Activated T-cell treated with anti-CD3 and anti-CD28 coated beads, Interleukin-2, amount 50 U/mL, for 24 hours (primary cell): ENCODE data around the gene TRIP4.

Experiments used
- DNase-seq: peaks from one replicate; pipeline ENCODE4 v3.0.0-alpha.2; 2020
- H3K27ac Mint-ChIP-seq: 2 replicates; pipeline ENCODE4 v1.8.0; 2020; ENCODE audit warnings: mild to moderate bottlenecking, mixed read lengths
- H3K27me3 Mint-ChIP-seq: 2 replicates; pipeline ENCODE4 v1.8.0; 2020; ENCODE audit warnings: mixed read lengths
- H3K36me3 Mint-ChIP-seq: 2 replicates; pipeline ENCODE4 v1.8.0; 2020; ENCODE audit warnings: low read depth, mixed read lengths
- H3K4me1 Mint-ChIP-seq: 2 replicates; pipeline ENCODE4 v1.8.0; 2020; ENCODE audit warnings: low read depth, mixed read lengths
- H3K4me3 Mint-ChIP-seq: 2 replicates; pipeline ENCODE4 v1.8.0; 2020; ENCODE audit warnings: mild to moderate bottlenecking, moderate library complexity, mixed read lengths
- H3K9me3 Mint-ChIP-seq: 2 replicates; pipeline ENCODE4 v1.8.0; 2020; ENCODE audit warnings: mixed read lengths

TRIP4 gene

GRCh38 chr15:64412216-64412615 is 24.6 kb downstream of the TRIP4 start:
- no peak for DNase-seq
- Mint-ChIP-seq H3K4me3 (no peak overlapping the region), H3K9me3 (no peaks in the 10 kb centered on the region), H3K27ac (no peak overlapping the region), H3K36me3 (peaks cover 82% of the 10 kb centered on the region), H3K27me3 (no peaks in the 10 kb centered on the region), H3K4me1 (peaks cover 1% of the 10 kb centered on the region)

- H3K4me3 Mint-ChIP-seq: no peak overlapping the region
- no peaks in the 10 kb centered on the region for H3K9me3 Mint-ChIP-seq
- H3K27ac Mint-ChIP-seq: no peak overlapping the region
- peaks cover 12% of the 10 kb centered on the region for H3K4me1 Mint-ChIP-seq
- no peak for DNase-seq
- H3K36me3 Mint-ChIP-seq: peaks cover 67% of the 10 kb centered on the region
- no peaks in the 10 kb centered on the region for H3K27me3 Mint-ChIP-seq
Observed at GRCh38 chr15:64422697-64423096, 35.1 kb downstream of the TRIP4 start.

- no peak for DNase-seq
- peaks cover 23% of the 10 kb centered on the region for H3K4me1 Mint-ChIP-seq
- H3K4me3 Mint-ChIP-seq: no peak overlapping the region
- no peaks in the 10 kb centered on the region for H3K27me3 Mint-ChIP-seq
- H3K9me3 Mint-ChIP-seq: no peaks in the 10 kb centered on the region
- H3K27ac Mint-ChIP-seq: peak overlapping the region; percentile 19
- H3K36me3 Mint-ChIP-seq: peaks cover 59% of the 10 kb centered on the region
Observed at GRCh38 chr15:64423970-64424369, 36.3 kb downstream of the TRIP4 start.

GRCh38 chr15:64425221-64425620 is 37.6 kb downstream of the TRIP4 start:
- Mint-ChIP-seq H3K4me3 (no peak overlapping the region), H3K36me3 (peaks cover 54% of the 10 kb centered on the region), H3K27ac (peak overlapping the region; percentile 5), H3K4me1 (peaks cover 34% of the 10 kb centered on the region), H3K9me3 (no peaks in the 10 kb centered on the region), H3K27me3 (no peaks in the 10 kb centered on the region)
- DNase-seq: no peak

GRCh38 chr15:64426845-64427465 is 39.3 kb downstream of the TRIP4 start:
- H3K27me3 Mint-ChIP-seq: no peaks in the 10 kb centered on the region
- H3K9me3 Mint-ChIP-seq: no peaks in the 10 kb centered on the region
- peaks cover 59% of the 10 kb centered on the region for H3K36me3 Mint-ChIP-seq
- no peak overlapping the region for H3K4me3 Mint-ChIP-seq
- peak overlapping the region; percentile 81 for H3K27ac Mint-ChIP-seq
- H3K4me1 Mint-ChIP-seq: peaks cover 44% of the 10 kb centered on the region
- no peak for DNase-seq

- peak overlapping the region; percentile 86 for H3K27ac Mint-ChIP-seq
- H3K4me1 Mint-ChIP-seq: peaks cover 44% of the 10 kb centered on the region
- peak overlapping the region; percentile 55 for H3K4me3 Mint-ChIP-seq
- H3K36me3 Mint-ChIP-seq: peaks cover 45% of the 10 kb centered on the region
- DNase-seq: no peak
- no peaks in the 10 kb centered on the region for H3K9me3 Mint-ChIP-seq
- no peaks in the 10 kb centered on the region for H3K27me3 Mint-ChIP-seq
Observed at GRCh38 chr15:64429448-64429847, 41.8 kb downstream of the TRIP4 start.

GRCh38 chr15:64430000-64430735 is 42.5 kb downstream of the TRIP4 start:
- peak overlapping the region; percentile 55 for H3K4me3 Mint-ChIP-seq
- H3K27ac Mint-ChIP-seq: peak overlapping the region; percentile 86
- H3K36me3 Mint-ChIP-seq: peaks cover 39% of the 10 kb centered on the region
- H3K9me3 Mint-ChIP-seq: no peaks in the 10 kb centered on the region
- DNase-seq: no peak
- H3K27me3 Mint-ChIP-seq: no peaks in the 10 kb centered on the region
- H3K4me1 Mint-ChIP-seq: peaks cover 44% of the 10 kb centered on the region

GRCh38 chr15:64437982-64438381 is 50.3 kb downstream of the TRIP4 start:
- Mint-ChIP-seq H3K36me3 (peaks cover 29% of the 10 kb centered on the region), H3K27ac (peak overlapping the region; percentile 9), H3K27me3 (no peaks in the 10 kb centered on the region), H3K4me1 (peaks cover 39% of the 10 kb centered on the region), H3K9me3 (no peaks in the 10 kb centered on the region), H3K4me3 (no peak overlapping the region)
- no peak for DNase-seq

- Mint-ChIP-seq H3K4me1 (peaks cover 48% of the 10 kb centered on the region), H3K36me3 (peaks cover 25% of the 10 kb centered on the region), H3K4me3 (no peak overlapping the region), H3K27me3 (no peaks in the 10 kb centered on the region), H3K9me3 (no peaks in the 10 kb centered on the region), H3K27ac (peak overlapping the region; percentile 54)
- no peak for DNase-seq
Observed at GRCh38 chr15:64438653-64439447, 51.2 kb downstream of the TRIP4 start.

- no peaks in the 10 kb centered on the region for H3K27me3 Mint-ChIP-seq
- no peaks in the 10 kb centered on the region for H3K9me3 Mint-ChIP-seq
- H3K4me3 Mint-ChIP-seq: no peak overlapping the region
- peaks cover 63% of the 10 kb centered on the region for H3K4me1 Mint-ChIP-seq
- H3K27ac Mint-ChIP-seq: peak overlapping the region; percentile 98
- peaks cover 30% of the 10 kb centered on the region for H3K36me3 Mint-ChIP-seq
- no peak for DNase-seq
Observed at GRCh38 chr15:64441852-64442251, 54.2 kb downstream of the TRIP4 start.

GRCh38 chr15:64443016-64443415 is 55.4 kb downstream of the TRIP4 start:
- peaks cover 65% of the 10 kb centered on the region for H3K4me1 Mint-ChIP-seq

GRCh38 chr15:64443747-64444621 is 56.3 kb downstream of the TRIP4 start:
- peak overlapping the region; percentile 98 for H3K27ac Mint-ChIP-seq
- no peak for DNase-seq
- H3K27me3 Mint-ChIP-seq: no peaks in the 10 kb centered on the region
- peaks cover 43% of the 10 kb centered on the region for H3K36me3 Mint-ChIP-seq
- no peaks in the 10 kb centered on the region for H3K9me3 Mint-ChIP-seq
- peak overlapping the region; percentile 71 for H3K4me3 Mint-ChIP-seq
- peaks cover 62% of the 10 kb centered on the region for H3K4me1 Mint-ChIP-seq

More at GRCh38 chr15:64443016-64443415, 55.4 kb downstream of the TRIP4 start:
- peak overlapping the region; percentile 98 for H3K27ac Mint-ChIP-seq
- DNase-seq: no peak
- no peaks in the 10 kb centered on the region for H3K9me3 Mint-ChIP-seq
- H3K4me3 Mint-ChIP-seq: peak overlapping the region; percentile 71
- H3K36me3 Mint-ChIP-seq: peaks cover 38% of the 10 kb centered on the region
- no peaks in the 10 kb centered on the region for H3K27me3 Mint-ChIP-seq

- H3K9me3 Mint-ChIP-seq: no peaks in the 10 kb centered on the region
- peak overlapping the region; percentile 71 for H3K4me3 Mint-ChIP-seq
- H3K36me3 Mint-ChIP-seq: peaks cover 47% of the 10 kb centered on the region
- peaks cover 59% of the 10 kb centered on the region for H3K4me1 Mint-ChIP-seq
- peak overlapping the region; percentile 98 for H3K27ac Mint-ChIP-seq
- DNase-seq: no peak
- H3K27me3 Mint-ChIP-seq: no peaks in the 10 kb centered on the region
Observed at GRCh38 chr15:64444836-64445235, 57.2 kb downstream of the TRIP4 start.
